Effector CD8-positive, alpha-beta T cell (primary cell): Measurements from ENCODE around the gene TUBA3E.
"Not testable (repeated sequence)": the region's sequence is repeated elsewhere in the genome, so short reads cannot be mapped to it uniquely, and the experiment has no call there.

ENCODE experiments used
- DNase-seq: peaks from one replicate; lab custom pipeline; 2025; lab: John Stamatoyannopoulos, UW
- total RNA-seq, 4 experiments: gene quantifications; one replicate each; lab custom pipeline; 2026; lab: John Stamatoyannopoulos, UW

The TUBA3E gene
- 0 reads per million in 4 experiments for total RNA-seq

DNA sequence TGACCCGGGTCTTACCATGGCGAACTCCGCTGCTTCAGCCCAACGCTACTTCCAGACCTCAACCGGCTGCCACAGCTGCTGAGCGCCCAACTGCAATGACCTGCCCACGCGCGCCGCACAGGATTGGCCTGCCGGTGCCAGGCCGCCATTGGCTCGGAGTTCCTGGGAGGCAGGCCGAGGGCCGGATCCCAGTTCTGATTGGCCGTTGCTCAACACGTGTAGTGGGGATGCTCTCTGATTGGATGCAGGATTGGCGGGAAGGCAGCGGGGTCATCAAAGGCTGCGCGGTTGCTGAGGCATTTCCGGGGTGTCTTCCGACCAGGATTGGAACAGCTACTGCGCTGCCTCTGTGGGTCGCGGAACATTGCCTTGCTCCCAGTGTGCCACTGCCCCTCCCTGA lies at the start of gene TUBA3E:
Gene TUBA3E, minus strand, starts transcription at position 97 of the 400 bp plus-strand sequence. Its CDS starts 79 bp downstream, at position 18.
- no peak for DNase-seq

DNA sequence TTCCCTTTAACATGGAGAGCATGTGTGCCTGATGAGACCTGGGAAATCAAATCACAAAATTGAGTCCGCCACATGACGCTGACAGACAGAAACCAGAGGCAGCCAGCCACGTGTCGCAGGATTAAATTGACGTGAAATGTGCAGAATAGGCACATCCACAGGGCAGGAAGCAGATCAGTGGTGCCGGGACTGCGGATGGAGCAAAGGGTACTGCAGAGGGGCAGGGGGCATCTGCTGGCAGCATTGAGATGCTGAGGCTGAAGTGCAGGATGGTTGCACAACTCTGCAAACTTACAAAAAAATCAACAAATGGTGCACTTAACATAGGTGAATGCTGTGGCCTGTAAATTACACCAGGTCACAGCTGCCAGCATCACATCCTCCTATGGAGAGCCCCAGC lies 48.2 kb upstream of the TUBA3E start:
- no peak for DNase-seq

DNA sequence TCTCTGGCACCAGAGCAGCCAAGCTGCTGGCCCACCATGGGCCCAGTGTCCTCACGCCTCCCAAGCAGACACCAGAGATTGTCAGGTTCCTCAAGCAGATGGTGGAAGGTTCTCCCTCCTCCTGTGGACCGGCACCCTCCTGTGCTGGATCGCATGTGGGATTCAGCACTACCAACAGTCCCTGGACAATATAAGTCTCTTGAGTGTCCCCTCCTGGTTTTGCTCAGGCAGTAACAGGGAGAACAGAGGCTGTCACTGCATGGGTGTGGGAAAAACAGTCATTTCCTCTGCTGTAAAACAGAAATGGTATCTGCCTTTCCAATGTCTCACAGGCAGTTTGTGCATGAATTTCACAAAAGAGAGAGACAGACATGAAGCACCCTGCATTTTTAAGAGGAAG lies 47.7 kb upstream of the TUBA3E start:
- no peak for DNase-seq

GRCh38 chr2:130243359-130243758 lies 45.1 kb upstream of the TUBA3E start:
- no peak for DNase-seq

DNA sequence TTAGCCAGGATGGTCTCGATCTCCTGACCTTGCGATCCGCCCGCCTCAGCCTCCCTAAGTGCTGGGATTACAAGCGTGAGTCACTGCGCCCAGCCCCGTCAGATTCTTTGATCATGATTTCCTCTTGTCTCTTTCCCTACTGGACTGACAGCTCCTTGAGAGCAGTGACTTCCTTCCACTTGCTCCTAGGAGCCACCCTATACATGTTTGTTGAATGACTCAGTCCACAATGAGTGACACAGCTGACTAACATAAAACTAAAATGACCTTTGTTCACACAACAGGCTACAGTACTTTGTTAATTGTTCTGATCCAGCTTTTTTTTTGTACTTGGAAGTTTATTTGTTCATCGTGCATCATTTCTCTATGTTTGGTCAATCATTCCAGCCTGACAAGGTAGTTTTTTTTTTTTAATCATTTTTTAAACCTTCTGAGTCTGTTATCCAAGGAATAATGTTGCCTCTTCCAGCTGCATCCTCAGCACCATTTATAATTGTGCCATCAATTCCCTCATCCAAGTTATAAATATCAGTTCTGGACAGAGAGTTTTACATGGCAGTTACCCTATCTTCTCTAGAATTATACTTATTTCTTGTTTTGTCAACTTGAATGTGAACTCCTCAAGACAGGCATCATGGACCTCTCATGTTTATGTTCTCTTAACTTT lies 42.9 kb upstream of the TUBA3E start:
- no peak for DNase-seq

DNA sequence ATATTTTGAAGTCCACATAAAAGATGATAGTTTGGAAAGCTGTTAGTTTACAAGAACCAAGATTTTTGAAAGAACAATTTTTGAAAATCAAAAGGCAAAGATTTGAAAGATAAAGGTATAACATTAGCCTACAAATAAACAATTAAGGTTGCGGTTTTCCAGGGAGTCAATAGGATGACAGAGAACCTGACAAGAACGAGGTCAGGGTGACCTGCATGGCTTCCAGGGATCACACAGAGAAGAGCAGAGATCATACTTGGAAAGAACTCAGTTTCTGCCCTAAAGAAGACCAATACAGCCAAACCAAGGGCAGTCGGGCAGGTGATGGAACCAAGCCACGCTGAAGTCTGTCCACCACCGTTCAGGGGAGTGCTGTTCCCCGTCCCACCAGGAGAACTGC lies 41.3 kb upstream of the TUBA3E start:
- not testable (repeated sequence) for DNase-seq

DNA sequence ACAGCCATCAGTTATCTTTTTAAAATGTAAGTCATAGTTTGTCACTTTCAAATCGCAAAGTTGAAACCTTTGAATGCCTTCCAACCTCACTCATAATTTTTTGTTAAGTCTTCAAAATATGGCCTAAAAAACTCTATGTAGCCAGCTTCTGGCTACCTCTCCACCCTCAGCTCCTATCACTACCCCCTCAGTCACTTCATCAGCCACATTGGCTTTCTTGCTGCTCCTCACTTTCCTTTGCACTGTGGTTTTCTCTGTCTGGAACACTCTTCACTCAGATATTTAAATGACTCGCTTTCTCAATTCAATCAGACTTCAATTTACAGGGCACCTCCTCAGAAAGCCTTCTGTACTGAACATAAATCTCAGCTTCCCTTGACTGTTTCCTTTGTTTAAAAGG lies 34.8 kb upstream of the TUBA3E start:
- DNase-seq = not testable (repeated sequence)

GRCh38 chr2:130231656-130232055 lies 33.4 kb upstream of the TUBA3E start:
- DNase-seq = no peak

DNA sequence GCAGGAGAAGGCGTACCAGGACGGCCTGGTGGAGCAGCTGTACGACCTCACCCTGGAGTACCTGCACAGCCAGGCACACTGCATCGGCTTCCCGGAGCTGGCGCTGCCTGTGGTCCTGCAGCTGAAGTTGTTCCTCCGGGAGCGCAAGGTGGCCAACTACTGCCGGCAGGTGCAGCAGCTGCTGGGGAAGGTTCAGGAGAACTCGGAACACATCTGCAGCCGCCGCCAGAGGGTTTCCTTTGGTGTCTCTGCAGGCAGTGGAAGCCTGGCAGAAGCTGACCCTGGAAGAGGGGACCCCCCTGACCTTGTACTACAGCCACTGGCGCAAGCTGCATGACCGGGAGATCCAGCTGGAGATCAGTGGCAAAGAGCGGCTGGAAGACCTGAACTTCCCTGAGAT lies 32.7 kb upstream of the TUBA3E start:
- DNase-seq = not testable (repeated sequence)

- not testable (repeated sequence) for DNase-seq
These were observed 32.1 kb upstream of the TUBA3E start for GRCh38 chr2:130230376-130230775.

GRCh38 chr2:130229161-130229510 lies 30.9 kb upstream of the TUBA3E start:
- DNase-seq = not testable (repeated sequence)

GRCh38 chr2:130228467-130229160 lies 30.4 kb upstream of the TUBA3E start:
- not testable (repeated sequence) for DNase-seq

GRCh38 chr2:130228005-130228404 lies 29.8 kb upstream of the TUBA3E start:
- DNase-seq = not testable (repeated sequence)

- DNase-seq = not testable (repeated sequence)
These were observed 24.3 kb upstream of the TUBA3E start for GRCh38 chr2:130222523-130222922.

DNA sequence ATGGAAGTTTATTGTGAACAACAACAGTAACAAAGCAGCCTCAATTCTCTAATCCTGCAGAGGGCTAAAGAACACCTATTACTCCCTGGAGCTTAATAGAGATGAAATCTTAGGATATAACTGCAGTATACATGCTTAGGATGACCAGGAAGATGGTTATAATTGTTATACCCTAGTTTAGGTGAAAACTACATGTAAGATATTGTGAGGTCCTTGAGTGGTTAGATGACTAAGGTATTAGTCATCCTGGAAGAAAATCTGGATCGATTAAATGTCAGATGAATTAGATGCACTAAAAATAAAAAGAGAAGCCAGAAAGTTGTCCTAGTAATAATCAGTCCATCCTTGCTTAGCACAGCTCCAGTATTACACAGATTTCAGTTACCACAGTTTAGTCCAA lies 22.3 kb upstream of the TUBA3E start:
- not testable (repeated sequence) for DNase-seq

DNA sequence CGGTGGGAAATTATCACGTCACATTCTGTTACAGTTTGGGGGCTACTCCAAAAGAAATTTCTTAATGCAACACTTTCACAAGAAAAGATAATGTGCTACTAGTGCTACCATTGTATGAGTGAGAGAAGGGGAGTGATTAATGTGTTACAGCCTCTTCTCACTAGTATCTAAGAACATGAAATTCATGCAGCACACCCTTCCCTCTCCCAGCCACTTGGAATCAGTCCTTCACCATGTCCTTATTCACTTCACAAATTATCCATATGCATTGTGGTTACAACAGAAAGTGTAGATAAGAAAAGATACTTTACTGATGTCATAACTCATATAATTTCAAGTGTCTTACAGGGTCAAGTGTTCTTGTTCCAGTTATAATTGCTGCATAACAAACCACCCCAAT lies 20.9 kb upstream of the TUBA3E start:
- not testable (repeated sequence) for DNase-seq

- DNase-seq = not testable (repeated sequence)
These were observed 8.8 kb upstream of the TUBA3E start for GRCh38 chr2:130207051-130207450.

DNA sequence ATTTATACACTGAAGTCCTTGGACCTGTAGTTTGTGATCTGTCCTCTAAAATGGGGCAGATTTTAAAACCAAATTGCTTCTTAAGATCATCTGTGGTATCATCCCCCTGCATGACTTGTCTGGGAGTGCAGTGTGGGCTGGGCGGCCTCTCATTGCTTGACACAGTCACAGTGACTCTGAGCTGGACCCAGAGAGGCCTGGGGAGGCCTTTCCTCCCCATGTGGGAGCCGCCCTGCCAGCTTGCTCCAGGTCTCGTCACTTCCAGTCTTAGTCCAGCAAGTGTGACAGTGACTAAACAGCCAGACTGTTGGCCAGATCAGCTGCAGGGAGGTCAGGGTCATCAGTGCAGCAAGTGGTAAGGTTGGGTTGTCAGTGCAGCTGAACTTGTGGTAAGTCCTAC lies 4.9 kb upstream of the TUBA3E start:
- DNase-seq = not testable (repeated sequence)

- DNase-seq = not testable (repeated sequence)
These were observed 4.3 kb upstream of the TUBA3E start for GRCh38 chr2:130202518-130202917.

- not testable (repeated sequence) for DNase-seq
These were observed 2.2 kb downstream of the TUBA3E start for GRCh38 chr2:130196052-130196451.

DNA sequence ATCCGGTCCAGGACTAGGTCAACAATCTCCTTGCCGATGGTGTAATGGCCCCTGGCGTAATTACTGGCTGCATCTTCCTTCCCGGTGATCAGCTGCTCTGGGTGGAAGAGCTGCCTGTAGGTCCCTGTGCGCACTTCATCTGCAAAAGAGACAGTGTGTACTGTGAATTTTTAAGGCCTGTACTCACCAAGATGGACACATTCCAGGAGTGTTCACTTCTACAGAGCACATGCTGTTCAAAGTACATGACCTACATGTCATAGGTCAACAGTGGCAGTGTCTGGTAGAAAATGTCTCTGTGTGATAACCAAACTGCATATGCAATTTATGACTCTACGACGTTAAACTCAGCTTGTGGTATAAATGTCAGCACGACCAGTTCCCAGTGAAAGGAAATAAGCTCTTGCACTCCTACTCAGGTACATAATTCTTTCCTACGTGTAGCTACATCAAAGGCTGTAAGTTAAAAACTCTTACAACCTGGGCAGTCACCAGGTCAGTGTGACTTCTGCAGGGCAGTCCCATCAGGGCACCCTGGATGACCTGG lies 3.1 kb downstream of the TUBA3E start:
- not testable (repeated sequence) for DNase-seq

DNA sequence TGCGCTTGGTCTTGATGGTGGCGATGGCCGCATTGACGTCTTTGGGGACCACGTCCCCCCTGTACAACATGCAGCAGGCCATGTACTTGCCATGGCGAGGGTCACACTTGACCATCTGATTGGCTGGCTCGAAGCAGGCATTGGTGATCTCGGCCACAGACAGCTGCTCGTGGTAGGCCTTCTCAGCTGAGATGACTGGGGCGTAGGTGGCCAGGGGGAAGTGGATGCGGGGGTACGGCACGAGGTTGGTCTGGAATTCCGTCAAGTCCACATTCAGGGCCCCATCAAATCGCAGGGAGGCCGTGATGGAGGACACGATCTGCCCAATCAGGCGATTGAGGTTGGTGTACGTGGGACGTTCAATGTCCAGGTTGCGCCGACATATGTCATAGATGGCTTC lies 4.4 kb downstream of the TUBA3E start:
- not testable (repeated sequence) for DNase-seq

GRCh38 chr2:130192451-130192850 lies 5.8 kb downstream of the TUBA3E start:
- not testable (repeated sequence) for DNase-seq
